SKM-1 (cell line): ENCODE results near the gene PRR19.

ENCODE experiments used
- DNase-seq: peaks from one replicate; lab custom pipeline; 2025; ENCODE audit not compliant: unreplicated experiment; lab: John Stamatoyannopoulos, UW

The PRR19 gene

DNA sequence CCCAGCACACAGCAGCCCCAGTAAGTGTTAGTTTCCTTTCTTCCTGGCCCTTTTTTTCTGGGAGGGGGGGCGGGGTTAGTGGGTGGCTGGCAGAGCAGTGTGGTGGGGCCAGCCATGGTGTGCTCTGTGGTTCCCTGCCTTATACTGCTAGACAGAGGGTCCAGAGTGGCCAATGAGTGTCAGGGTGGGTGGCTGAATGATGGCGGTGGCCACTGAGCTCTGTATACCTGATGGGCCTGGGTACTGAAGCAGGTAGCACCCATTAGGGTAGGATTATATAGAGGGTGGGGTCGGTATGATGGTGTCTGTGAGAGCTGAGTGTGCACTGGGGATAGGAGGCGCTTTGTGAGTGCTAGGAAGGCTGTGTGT, 19.1 kb upstream of the PRR19 start:
- DNase-seq: no peak

DNA sequence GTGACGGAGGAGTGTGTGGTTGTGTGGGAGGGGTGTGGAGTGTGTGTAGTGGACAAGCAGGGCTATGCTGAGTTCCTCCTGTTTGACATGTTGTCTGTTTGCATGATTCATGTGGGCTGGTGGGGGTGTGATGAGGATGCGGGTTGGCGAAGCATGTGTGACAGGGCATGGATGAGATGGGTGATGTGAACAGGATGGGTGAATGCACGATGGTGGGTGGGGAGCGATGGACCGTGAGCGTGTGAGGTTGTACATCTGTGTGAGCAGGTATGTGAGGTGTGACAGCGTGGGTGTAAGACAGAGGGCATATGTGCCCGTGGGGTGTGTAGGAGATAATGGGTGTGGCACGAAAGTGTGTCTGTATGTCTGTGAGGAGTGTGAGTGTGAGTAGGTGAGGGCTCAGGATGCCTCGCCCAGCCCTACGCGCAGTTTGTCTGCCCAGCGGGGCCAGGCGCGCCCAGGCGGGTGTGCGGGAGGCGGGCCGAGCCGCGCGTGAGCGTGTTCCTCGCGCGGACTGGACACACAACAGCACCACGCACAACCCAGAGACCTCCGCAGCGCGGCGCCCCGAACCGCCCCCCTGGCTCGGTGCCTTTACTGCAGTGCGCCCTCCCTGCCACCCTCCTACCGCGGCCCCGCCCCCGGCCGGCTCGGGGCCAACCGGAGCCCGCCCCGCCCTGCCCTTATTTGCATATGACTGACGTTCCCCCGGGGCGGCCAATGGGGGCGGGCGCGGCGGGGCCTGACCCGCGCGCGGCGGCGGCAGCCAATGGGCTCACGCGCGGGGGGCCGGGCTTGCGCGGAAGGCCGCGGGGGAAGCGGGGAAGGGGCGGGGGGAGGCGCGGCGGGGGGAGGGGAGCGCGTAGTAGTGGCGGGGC, 18.5 kb upstream of the PRR19 start:
- peak; percentile 34 for DNase-seq

DNA sequence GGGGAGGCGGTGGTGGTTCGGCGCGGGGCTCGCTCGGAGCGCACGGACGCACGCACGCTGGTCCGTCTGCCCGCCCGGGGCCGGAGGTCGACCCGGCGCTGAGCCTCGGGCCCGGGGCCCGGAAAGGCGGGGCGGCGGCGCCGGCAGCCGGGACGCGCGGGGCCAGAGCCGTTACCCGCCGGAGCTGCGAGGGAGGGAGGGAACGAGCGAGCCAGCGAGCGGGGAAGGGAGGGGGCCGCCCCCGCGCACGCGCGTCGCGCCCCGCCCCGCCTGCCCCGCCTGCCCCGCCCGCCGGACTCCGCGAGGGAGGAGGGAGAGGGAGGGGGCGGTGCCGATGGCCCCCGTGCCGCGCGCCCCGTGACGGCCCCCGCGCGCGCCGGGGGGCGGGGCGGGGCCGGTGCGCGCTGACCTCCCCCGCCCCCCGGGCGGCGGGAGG, 17.8 kb upstream of the PRR19 start:
- DNase-seq: no peak

DNA sequence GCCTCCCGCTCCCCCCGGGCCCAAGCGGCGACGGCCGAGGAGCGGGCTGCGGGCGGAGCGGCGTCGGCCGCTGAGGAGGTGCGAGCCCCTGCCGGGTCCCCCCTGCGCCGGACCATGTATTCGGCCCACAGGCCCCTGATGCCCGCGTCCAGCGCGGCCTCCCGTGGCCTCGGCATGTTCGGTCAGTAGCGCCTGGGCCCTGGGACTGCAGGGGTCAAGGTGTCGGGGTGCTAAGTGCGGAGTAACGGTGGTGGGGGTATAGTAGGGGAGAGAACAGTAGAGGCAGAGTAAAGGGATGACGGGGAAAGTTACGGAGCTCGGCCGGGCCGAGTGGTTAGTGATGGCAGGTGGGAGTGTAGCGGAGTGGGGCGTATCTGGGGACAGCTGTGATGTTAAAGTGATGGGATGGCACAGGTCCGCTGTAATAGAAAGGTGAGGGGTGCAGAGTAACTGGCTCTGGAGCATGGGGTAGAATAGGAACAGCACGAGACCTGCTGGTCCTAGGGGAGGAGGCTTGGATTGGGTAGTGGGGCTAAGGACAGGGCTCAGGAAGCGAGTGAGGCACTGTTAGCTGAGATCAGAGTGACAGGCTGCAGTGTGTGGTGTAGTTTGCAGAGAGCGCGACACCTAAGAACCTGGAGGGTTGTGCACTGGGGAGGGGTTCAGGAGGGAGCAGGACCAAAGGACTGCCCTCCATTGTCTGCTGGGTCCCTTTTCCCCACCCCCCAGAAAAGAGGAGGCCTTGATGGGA, 17.2 kb upstream of the PRR19 start:
- no peak for DNase-seq

DNA sequence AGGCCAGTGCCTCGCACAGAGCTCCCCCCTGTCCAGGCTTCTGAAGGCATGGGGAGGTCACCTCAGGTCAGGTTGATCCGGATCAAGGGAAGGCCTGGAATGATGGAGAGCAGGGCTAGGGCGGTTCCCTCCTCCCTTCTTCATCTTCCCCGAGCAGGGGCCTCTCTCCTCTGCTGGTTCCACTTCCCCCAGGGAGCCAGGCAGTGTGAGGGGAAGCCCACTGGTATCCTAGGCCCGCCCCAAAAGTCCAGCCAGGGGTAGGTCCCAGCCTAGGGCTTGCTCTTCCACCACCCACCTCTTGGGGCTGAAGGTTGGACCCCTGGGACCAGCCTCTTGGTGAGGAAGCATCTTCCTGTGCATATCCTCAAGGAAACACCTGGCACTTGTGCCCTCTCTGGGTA, 16.4 kb upstream of the PRR19 start:
- no peak for DNase-seq

DNA sequence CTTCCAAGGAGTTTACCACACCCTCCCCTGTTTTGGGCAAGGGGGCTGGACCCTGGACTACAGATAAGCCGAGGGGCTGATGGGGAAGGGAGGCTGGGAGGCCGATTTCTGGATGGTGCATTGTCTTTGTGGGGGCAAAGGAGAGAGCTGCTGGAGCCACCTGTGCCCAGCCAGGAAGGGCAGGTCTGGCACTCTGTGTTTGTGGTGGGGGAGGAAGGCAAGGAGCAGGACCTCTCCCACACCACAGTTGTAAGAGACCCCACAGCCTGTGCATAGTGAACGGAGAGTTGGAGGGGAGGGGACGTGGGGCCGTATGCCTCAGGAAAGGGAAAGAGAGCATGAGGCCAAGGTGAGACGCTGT, 16.0 kb upstream of the PRR19 start:
- DNase-seq: no peak

DNA sequence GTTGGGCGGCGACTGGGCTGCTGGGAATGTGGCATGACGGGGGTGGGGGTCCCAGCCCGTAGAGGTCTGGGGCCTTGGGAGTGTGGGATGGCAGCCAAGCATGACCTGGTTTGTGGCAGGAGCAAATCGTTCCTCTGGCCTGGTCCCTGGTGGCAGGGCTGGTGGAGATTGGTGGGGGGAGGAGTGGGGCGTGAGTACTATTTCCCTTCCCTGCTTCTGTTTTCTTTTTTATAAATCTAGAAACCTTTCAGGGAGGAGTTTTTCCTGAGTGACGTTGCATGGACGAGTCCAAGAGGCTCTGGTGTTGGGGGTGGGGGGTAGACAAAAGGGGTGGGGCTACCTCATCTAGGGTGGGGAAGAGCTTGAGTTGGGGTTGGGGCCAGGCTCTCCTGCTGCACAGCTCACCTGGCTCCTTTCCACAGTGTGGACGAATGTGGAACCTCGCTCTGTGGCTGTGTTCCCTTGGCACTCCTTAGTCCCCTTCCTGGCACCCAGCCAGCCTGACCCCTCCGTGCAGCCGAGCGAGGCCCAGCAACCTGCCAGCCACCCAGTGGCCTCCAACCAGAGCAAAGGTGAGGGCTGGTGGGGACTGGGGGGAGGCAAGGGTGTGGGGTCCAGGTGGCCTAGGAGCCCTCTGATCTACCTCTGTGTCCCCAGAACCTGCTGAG, 15.4 kb upstream of the PRR19 start:
- DNase-seq: no peak

DNA sequence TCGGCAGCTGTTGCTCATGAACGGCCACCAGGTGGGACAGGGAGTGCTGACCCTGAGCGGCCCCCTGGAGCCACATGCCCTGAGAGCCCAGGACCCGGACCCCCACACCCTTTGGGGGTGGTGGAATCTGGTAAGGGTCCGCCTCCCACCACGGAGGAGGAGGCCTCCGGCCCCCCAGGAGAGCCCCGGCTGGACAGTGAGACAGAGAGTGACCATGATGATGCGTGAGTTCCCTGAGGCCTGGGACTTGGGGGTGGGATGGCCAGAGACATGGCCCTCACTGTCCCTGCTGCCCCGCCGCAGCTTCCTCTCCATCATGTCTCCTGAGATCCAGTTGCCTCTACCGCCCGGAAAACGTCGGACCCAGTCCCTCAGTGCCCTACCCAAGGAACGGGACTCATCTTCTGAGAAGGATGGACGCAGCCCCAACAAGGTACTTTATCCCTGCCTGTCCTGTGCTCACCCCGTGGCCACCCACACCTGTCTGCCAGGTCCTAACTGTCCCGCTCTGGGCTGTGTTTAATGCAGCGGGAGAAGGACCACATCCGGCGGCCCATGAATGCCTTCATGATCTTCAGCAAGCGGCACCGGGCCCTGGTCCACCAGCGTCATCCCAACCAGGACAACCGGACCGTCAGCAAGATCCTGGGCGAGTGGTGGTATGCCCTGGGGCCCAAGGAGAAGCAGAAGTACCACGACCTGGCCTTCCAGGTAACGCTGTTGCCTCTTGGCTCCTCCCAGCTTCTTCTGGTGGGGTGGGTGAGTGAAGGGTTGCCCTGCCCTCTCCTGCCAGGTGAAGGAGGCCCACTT, 14.7 kb upstream of the PRR19 start:
- DNase-seq: no peak

DNA sequence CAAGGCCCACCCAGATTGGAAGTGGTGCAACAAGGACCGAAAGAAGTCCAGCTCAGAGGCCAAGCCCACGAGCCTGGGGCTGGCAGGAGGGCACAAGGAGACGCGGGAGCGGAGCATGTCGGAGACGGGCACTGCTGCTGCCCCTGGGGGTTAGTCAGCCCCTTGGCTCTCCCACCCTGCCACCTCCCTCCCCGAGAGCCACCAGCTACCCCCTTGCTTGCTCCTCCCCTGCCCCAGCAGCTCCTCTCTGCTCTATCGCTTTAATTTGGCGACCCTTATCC, 14.2 kb upstream of the PRR19 start:
- DNase-seq: no peak

DNA sequence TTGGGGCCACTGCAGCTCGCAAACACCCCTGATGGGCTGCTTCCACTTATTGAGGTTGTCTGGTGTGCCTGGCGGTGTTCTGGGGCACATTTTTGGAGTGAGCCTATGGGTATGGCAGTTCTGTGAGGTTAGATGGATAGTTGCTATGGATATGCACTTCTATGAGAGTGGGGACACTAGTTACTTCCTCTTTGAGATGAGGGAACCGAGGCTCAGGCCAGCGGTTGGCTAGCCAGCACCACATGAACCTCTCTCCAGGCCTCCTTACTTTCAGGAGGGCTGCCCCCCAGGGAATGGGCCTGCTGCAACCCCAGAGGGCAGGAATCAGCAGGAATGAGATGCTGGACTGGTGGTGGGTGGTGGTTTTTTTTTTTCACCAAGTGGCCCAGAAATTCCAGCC, 13.5 kb upstream of the PRR19 start:
- DNase-seq: no peak

DNA sequence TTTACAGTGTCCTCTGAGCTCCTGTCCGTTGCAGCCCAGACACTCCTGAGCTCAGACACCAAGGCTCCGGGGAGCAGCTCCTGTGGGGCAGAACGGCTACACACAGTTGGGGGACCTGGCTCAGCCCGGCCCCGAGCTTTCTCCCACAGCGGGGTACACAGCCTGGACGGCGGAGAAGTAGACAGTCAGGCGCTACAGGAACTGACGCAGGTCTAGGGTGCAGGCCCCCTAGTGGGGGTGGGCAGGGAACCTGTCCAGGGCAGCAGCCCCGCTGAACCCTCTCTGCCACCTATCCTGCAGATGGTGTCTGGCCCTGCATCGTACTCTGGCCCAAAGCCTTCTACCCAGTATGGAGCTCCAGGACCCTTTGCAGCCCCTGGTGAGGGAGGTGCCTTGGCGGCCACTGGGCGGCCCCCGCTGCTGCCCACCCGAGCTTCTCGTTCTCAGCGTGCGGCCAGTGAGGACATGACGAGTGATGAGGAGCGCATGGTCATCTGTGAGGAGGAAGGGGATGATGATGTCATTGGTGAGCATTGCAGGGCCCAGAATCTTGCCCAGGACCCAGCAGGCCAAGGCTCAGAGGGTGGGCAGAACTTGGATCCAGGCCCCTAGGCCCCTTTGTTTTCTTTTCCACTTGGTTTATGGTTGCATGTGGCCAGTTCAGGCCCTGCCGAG, 12.9 kb upstream of the PRR19 start:
- DNase-seq: no peak

DNA sequence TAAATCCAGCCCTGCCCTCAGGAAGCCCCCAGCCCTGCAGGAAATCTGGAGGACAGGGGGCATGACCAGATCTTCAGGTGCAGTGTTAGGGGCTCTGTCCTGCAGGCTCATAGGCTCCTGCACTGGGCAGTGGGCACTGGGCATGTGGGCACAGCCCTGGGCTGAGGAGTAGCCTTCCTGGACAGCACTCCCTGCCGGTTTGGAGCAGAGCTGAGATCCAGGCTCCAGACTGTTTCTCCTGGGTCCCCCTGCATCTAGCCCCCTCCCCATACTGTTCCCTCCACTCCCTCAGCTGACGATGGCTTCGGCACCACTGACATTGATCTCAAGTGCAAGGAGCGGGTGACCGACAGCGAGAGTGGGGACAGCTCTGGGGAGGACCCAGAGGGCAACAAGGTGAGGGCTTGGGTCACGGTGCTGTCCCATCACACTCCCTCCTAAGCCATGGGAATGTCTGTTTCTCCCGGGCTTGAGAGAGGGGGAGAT, 12.3 kb upstream of the PRR19 start:
- no peak for DNase-seq

DNA sequence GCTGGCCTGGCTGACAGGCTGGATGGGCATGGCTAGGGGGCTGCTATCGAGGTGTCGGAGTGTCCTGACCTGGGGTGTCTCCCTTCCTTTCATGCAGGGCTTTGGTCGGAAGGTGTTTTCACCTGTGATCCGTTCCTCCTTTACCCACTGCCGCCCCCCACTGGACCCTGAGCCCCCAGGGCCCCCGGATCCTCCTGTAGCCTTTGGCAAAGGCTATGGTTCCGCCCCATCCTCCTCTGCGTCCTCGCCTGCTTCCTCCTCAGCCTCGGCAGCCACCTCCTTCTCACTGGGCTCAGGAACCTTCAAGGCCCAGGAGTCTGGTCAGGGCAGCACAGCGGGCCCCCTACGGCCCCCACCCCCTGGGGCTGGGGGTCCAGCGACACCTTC, 11.8 kb upstream of the PRR19 start:
- DNase-seq: no peak

DNA sequence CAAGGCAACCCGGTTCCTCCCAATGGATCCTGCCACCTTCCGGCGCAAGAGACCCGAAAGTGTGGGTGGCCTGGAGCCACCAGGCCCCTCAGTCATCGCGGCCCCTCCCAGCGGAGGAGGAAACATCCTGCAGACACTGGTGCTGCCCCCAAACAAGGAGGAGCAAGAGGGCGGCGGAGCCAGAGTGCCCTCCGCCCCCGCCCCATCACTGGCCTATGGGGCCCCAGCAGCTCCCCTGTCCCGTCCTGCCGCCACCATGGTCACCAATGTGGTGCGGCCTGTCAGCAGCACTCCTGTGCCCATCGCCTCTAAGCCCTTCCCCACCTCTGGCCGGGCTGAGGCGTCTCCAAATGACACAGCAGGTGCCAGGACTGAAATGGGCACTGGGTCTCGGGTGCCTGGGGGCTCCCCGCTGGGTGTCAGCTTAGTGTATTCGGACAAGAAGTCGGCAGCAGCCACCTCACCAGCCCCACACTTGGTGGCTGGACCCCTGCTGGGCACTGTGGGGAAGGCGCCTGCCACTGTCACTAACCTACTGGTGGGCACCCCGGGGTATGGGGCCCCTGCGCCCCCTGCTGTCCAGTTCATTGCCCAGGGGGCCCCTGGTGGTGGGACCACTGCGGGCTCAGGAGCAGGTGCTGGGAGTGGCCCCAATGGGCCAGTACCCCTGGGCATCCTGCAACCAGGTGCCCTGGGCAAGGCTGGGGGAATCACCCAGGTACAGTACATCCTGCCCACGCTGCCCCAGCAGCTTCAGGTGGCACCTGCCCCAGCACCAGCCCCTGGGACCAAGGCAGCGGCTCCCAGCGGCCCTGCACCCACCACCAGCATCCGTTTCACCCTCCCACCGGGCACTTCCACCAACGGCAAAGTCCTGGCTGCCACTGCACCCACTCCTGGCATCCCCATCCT, 11.2 kb upstream of the PRR19 start:
- no peak for DNase-seq

DNA sequence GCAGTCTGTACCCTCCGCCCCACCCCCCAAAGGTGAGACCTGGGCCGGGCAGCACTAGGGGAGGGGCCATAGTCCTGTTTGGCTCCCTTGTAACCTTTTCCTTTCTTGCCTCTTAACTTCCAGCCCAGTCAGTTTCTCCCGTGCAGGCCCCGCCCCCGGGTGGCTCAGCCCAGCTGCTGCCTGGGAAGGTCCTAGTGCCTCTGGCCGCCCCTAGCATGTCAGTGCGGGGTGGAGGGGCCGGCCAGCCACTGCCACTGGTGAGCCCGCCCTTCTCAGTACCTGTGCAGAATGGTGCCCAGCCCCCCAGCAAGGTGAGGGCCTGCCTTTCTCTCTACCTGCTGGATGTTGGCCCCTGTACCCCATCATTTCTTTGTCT, 10.5 kb upstream of the PRR19 start:
- DNase-seq: no peak

DNA sequence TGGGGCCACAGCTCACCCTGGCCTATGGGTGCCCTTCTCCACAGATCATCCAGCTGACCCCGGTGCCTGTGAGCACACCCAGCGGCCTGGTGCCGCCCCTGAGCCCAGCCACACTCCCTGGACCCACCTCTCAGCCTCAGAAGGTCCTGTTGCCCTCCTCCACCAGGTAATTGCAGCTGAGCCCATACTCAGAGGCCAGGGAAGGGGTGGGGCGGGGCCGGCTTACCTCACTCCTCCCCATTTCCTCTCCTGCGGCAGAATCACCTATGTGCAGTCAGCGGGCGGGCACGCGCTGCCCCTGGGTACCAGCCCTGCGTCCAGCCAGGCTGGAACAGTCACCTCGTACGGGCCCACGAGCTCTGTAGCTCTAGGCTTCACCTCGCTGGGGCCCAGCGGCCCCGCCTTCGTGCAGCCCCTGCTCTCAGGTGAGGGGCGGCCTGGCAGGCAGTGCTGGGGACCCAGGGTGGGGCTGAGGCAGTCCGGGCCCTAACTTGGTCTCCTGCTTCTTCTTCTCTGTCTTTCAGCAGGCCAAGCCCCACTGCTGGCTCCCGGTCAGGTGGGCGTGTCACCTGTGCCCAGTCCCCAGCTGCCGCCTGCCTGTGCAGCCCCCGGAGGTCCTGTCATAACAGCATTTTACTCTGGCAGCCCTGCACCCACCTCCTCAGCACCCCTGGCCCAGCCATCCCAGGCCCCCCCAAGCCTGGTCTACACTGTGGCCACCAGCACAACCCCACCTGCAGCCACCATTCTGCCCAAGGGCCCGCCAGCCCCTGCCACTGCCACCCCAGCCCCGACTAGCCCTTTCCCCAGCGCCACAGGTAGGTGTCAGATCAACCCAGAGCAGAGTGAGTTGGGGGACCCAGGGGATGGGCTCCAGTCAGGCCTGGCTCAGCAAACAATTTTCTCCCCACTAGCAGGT, 9.6 kb upstream of the PRR19 start:
- DNase-seq: no peak

DNA sequence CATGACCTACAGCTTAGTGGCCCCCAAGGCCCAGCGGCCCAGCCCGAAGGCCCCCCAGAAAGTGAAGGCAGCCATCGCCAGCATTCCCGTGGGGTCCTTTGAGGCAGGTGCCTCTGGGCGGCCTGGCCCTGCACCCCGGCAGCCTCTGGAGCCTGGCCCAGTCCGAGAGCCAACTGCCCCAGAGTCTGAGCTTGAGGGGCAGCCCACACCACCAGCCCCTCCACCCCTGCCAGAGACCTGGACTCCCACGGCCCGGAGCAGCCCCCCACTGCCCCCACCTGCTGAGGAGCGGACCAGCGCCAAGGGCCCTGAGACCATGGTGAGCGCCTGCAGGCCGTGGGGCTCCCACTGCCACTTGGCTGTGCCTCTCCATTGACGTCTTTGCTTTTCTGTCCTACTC, 9.0 kb upstream of the PRR19 start:
- DNase-seq: no peak

DNA sequence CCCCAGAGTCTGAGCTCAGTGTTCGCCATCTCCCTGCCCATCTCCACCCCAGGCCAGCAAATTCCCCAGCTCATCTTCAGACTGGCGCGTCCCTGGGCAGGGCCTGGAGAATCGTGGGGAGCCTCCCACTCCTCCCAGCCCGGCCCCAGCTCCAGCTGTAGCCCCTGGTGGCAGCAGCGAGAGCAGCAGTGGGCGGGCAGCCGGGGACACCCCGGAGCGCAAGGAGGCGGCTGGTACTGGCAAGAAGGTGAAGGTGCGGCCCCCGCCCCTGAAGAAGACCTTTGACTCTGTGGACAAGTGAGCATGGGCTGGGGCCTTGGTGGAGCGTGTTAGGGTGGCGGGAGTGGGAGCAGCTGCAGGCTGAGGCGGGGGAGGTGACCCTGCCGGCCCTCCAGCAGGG, 8.4 kb upstream of the PRR19 start:
- DNase-seq: no peak

DNA sequence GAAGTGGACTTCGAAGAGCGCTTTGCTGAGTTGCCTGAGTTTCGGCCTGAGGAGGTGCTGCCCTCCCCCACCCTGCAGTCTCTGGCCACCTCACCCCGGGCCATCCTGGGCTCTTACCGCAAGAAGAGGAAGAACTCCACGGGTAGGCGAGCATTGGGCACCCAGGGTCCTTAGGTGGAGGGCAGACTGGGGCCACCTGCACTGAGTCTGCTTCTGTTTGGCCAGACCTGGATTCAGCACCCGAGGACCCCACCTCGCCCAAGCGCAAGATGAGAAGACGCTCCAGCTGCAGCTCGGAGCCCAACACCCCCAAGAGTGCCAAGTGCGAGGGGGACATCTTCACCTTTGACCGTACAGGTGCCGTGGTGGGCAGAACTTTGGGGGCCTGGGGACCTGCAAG, 8.0 kb upstream of the PRR19 start:
- no peak for DNase-seq
